ENCODE data around the gene CWC25. TPM values are rescaled to one million over a fixed set of nuclear protein-coding genes. Genes with fewer than 3 reads are reported as not detected.
A peak's percentile ranks its signal among the peaks of the same experiment; 100 is the strongest.

Gene CWC25
- total RNA-seq, 1 donor from 2014 or later, result 22.2 TPM

- Histone ChIP-seq H3K4me3 (peak within 1 kb of the TSS; percentile 61), H3K9me3 (no peaks in the 10 kb centered on the region), H3K27ac (peak within 1 kb of the TSS; percentile 97), H3K27me3 (no peaks in the 10 kb centered on the region), H3K4me1 (peaks cover 21% of the 10 kb centered on the region), H3K36me3 (peaks cover 41% of the 10 kb centered on the region)
- intact Hi-C loops (cut with DNase I), result no loop called here
- ATAC-seq, result peak; percentile 95
- peak; percentile 95 for DNase-seq
- TF ChIP-seq, protein P1, sequence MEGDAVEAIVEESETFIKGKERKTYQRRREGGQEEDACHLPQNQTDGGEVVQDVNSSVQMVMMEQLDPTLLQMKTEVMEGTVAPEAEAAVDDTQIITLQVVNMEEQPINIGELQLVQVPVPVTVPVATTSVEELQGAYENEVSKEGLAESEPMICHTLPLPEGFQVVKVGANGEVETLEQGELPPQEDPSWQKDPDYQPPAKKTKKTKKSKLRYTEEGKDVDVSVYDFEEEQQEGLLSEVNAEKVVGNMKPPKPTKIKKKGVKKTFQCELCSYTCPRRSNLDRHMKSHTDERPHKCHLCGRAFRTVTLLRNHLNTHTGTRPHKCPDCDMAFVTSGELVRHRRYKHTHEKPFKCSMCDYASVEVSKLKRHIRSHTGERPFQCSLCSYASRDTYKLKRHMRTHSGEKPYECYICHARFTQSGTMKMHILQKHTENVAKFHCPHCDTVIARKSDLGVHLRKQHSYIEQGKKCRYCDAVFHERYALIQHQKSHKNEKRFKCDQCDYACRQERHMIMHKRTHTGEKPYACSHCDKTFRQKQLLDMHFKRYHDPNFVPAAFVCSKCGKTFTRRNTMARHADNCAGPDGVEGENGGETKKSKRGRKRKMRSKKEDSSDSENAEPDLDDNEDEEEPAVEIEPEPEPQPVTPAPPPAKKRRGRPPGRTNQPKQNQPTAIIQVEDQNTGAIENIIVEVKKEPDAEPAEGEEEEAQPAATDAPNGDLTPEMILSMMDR (IDR thresholded peaks at IDR 0.05), result no peak
These were observed 28.4 kb upstream of the CWC25 start, which contains the start of gene RPL23 for GRCh38 chr17:38853292-38854219. TSS of gene RPL23 (minus strand) at chr17:38853721. CDS start at chr17:38853710, 11 bp downstream.

- H3K9me3 ChIP-seq, result no peaks in the 10 kb centered on the region
- no peaks in the 10 kb centered on the region for H3K27me3 ChIP-seq
- DNase-seq (no peak), ATAC-seq (peak; percentile 6)
- H3K4me3 ChIP-seq, result peak overlapping the region; percentile 61
- TF ChIP-seq, protein P1 (IDR thresholded peaks at IDR 0.05), result no peak
- intact Hi-C loops (cut with DNase I), result no loop called here
- peaks cover 48% of the 10 kb centered on the region for H3K36me3 ChIP-seq
- peaks cover 21% of the 10 kb centered on the region for H3K4me1 ChIP-seq
- H3K27ac ChIP-seq, result peak overlapping the region; percentile 97
These were observed 27.7 kb upstream of the CWC25 start for GRCh38 chr17:38852771-38853291.

- ATAC-seq (no peak), DNase-seq (no peak)
- Histone ChIP-seq H3K9me3 (no peaks in the 10 kb centered on the region), H3K4me3 (peak overlapping the region; percentile 61), H3K27me3 (no peaks in the 10 kb centered on the region), H3K27ac (no peak overlapping the region), H3K4me1 (peaks cover 21% of the 10 kb centered on the region), H3K36me3 (peaks cover 59% of the 10 kb centered on the region)
- intact Hi-C loops (cut with DNase I), result no loop called here
- TF ChIP-seq, protein P1 (IDR thresholded peaks at IDR 0.05), result no peak
These were observed 26.3 kb upstream of the CWC25 start for GRCh38 chr17:38851434-38851833.

- ATAC-seq (no peak), DNase-seq (no peak)
- H3K4me3 ChIP-seq, result no peak overlapping the region
- peaks cover 21% of the 10 kb centered on the region for H3K4me1 ChIP-seq
- H3K27me3 ChIP-seq, result no peaks in the 10 kb centered on the region
- H3K27ac ChIP-seq, result no peak overlapping the region
- intact Hi-C loops (cut with DNase I), result no loop called here
- no peaks in the 10 kb centered on the region for H3K9me3 ChIP-seq
- TF ChIP-seq, protein P1 (IDR thresholded peaks at IDR 0.05), result no peak
- peaks cover 61% of the 10 kb centered on the region for H3K36me3 ChIP-seq
These were observed 25.3 kb upstream of the CWC25 start for GRCh38 chr17:38850374-38850773.

- no peak for DNase-seq
- ATAC-seq, result no peak
- Histone ChIP-seq H3K9me3 (no peaks in the 10 kb centered on the region), H3K27me3 (no peaks in the 10 kb centered on the region), H3K36me3 (peaks cover 61% of the 10 kb centered on the region), H3K4me1 (peaks cover 21% of the 10 kb centered on the region), H3K27ac (no peak overlapping the region), H3K4me3 (no peak overlapping the region)
- intact Hi-C loops (cut with DNase I), result no loop called here
- TF ChIP-seq, protein P1 (IDR thresholded peaks at IDR 0.05), result no peak
These were observed 24.0 kb upstream of the CWC25 start for GRCh38 chr17:38848939-38849605.

Measured in upper lobe of right lung (tissue), 1 donor.